Measurements from ENCODE around the gene SDR39U1. TPM values are rescaled to one million over a fixed set of nuclear protein-coding genes. Genes with fewer than 3 reads are reported as not detected.

SDR39U1 gene
- total RNA-seq, 1 experiment from 2014 or later, result 59.0 TPM

- CTCF ChIA-PET, result interaction anchor here (0.6 to 3.9 kb wide), 4 partner anchors 41 to 110 kb away, joined by 3 to 22 read pairs (median 8); partner anchors contain the start of gene ADCY4
- intact Hi-C loops (cut with micrococcal nuclease; ENCODE audit: unreplicated experiment), result no loop called here
Measured at GRCh38 chr14:24437020-24437735, 5.4 kb downstream of the SDR39U1 start.

DNA sequence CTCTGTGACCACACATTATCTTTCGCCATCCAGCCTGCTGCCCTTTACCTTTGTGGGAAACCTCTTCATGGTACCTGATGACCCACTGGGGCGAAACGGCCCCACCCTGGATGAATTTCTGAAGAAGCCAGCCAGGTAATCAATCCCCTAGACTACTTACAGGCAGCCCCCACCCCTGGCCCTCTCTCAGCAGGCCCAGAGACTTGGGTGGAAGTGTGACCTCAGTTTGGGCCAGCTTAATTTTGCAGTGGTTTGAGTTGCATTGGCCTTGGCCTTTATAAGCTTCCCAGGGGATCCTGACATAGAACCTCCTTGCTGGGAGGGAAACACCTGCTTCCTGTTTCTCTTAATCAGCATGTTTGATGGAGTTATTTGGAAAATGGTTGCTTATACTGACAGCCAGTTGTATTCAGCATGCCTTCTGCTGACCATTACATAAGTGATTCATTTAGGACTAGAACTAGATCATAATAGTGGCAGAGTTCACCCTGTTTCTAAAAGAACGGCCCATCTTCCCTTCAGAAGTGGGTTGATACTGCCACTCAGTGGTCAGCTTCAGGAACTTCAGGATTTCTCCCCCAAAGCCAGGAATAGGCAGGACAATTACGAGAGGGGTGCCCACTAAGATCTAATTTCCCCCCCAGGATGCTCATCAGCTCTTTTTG, 6.1 kb downstream of the SDR39U1 start:
- TF ChIP-seq CTCF (IDR thresholded peaks at IDR 0.05; ENCODE audit: unreplicated experiment), result peak; percentile 40
- BruUV-seq (replicated peaks), result no TSS peak
- peaks cover 8% of the 10 kb centered on the region for H3K4me1 Mint-ChIP-seq (ENCODE audit: low read depth, unreplicated experiment)
- DNase-seq, result peak; percentile 41
- peaks cover 66% of the 10 kb centered on the region for H3K36me3 Mint-ChIP-seq (ENCODE audit: insufficient read depth, unreplicated experiment)
- H3K27ac Mint-ChIP-seq (ENCODE audit: unreplicated experiment), result no peak overlapping the region
- H3K4me3 Mint-ChIP-seq (ENCODE audit: low read depth, unreplicated experiment), result no peak overlapping the region
- no peaks in the 10 kb centered on the region for H3K27me3 Mint-ChIP-seq (ENCODE audit: unreplicated experiment)
- intact Hi-C loops (cut with micrococcal nuclease; ENCODE audit: unreplicated experiment), result loop anchor here (1.0 kb wide), 2 partner anchors 103 to 108 kb away; no protein-coding TSS in a partner anchor
- CTCF ChIA-PET, result interaction anchor here (0.6 to 3.9 kb wide), 5 partner anchors 41 to 110 kb away, joined by 3 to 22 read pairs (median 7); partner anchors contain the start of gene ADCY4
- no peaks in the 10 kb centered on the region for H3K9me3 Mint-ChIP-seq (ENCODE audit: low read depth, unreplicated experiment)

More at GRCh38 chr14:24437020-24437735, 5.4 kb downstream of the SDR39U1 start:
- Mint-ChIP-seq H3K36me3 (ENCODE audit: insufficient read depth, unreplicated experiment) (peaks cover 67% of the 10 kb centered on the region), H3K4me1 (ENCODE audit: low read depth, unreplicated experiment) (peaks cover under 1% of the 10 kb centered on the region), H3K9me3 (ENCODE audit: low read depth, unreplicated experiment) (no peaks in the 10 kb centered on the region), H3K4me3 (ENCODE audit: low read depth, unreplicated experiment) (no peak overlapping the region), H3K27ac (ENCODE audit: unreplicated experiment) (no peak overlapping the region), H3K27me3 (ENCODE audit: unreplicated experiment) (no peaks in the 10 kb centered on the region)
- BruUV-seq (replicated peaks), result no TSS peak
- no peak for DNase-seq
- TF ChIP-seq CTCF (IDR thresholded peaks at IDR 0.05; ENCODE audit: unreplicated experiment), result peak; percentile 5

DNA sequence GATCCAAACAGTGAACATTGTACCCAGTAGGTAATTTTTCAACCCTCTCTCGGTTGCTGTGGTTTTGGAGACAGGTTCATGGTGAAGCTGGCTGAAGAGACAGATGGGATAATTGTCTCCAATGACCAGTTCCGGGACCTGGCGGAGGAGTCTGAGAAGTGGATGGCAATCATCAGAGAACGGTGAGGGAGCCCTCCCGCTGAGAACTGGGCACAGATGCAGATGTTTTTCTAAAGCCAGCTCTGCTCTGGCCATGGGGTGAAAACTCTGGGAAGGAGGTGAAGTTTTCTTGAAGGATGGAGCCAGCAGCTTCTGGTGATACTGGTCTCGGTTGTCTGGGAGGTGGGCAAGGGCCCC, 6.6 kb downstream of the SDR39U1 start:
- no TSS peak for BruUV-seq (replicated peaks)
- Mint-ChIP-seq H3K27me3 (ENCODE audit: unreplicated experiment) (no peaks in the 10 kb centered on the region), H3K27ac (ENCODE audit: unreplicated experiment) (no peak overlapping the region), H3K4me3 (ENCODE audit: low read depth, unreplicated experiment) (no peak overlapping the region), H3K9me3 (ENCODE audit: low read depth, unreplicated experiment) (no peaks in the 10 kb centered on the region), H3K36me3 (ENCODE audit: insufficient read depth, unreplicated experiment) (peaks cover 71% of the 10 kb centered on the region), H3K4me1 (ENCODE audit: low read depth, unreplicated experiment) (peaks cover 12% of the 10 kb centered on the region)
- no peak for TF ChIP-seq CTCF (IDR thresholded peaks at IDR 0.05; ENCODE audit: unreplicated experiment)
- CTCF ChIA-PET, result interaction anchor here (0.5 to 3.9 kb wide), 3 partner anchors 44 to 224 kb away, joined by 4 to 22 read pairs (median 5); partner anchors contain the start of gene ADCY4
- DNase-seq, result no peak
- intact Hi-C loops (cut with micrococcal nuclease; ENCODE audit: unreplicated experiment), result loop anchor here (1.0 kb wide), 2 partner anchors 103 to 108 kb away; no protein-coding TSS in a partner anchor

DNA sequence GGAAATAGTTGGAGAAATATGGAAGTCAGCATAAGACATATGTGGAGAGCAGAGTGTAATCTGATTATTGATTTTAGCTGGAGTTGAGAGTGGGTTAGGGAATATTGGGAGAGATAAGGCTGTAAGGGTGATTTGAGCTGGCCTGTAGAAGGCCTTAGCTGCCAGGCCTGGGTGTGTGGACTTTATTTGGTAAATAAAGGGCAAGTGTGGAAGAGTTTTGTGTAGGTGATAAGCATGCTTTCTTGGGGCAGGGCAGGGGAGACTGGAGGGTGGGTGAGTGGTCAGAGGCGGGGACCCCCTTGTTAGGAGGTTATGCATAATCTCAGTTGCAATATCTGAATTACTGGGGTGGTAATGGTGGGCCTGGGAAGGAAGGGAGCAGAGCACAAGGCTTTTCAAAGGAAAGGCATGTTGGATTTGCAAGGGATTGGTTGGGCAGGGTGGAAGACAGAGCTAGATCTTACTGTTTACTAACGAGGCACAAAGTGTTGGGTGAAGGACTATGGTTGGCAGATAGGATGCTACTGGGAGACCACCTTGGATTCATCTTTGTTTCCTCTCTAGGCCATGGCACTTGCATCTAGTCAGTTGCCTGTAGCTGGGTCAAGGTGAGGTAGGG, 7.3 kb downstream of the SDR39U1 start:
- Mint-ChIP-seq H3K9me3 (ENCODE audit: low read depth, unreplicated experiment) (no peaks in the 10 kb centered on the region), H3K36me3 (ENCODE audit: insufficient read depth, unreplicated experiment) (peaks cover 72% of the 10 kb centered on the region), H3K27ac (ENCODE audit: unreplicated experiment) (no peak overlapping the region), H3K4me3 (ENCODE audit: low read depth, unreplicated experiment) (no peak overlapping the region), H3K27me3 (ENCODE audit: unreplicated experiment) (no peaks in the 10 kb centered on the region), H3K4me1 (ENCODE audit: low read depth, unreplicated experiment) (peaks cover 12% of the 10 kb centered on the region)
- CTCF ChIA-PET, result interaction anchor here (0.5 to 3.9 kb wide), 2 partner anchors 101 to 223 kb away, joined by 5 to 22 read pairs; partner anchors contain the start of gene ADCY4
- no peak for DNase-seq
- no peak for TF ChIP-seq CTCF (IDR thresholded peaks at IDR 0.05; ENCODE audit: unreplicated experiment)
- no TSS peak for BruUV-seq (replicated peaks)
- intact Hi-C loops (cut with micrococcal nuclease; ENCODE audit: unreplicated experiment), result no loop called here
